Measurements from ENCODE around the gene ROBO2.

- TF ChIP-seq CTCF (IDR thresholded peaks at IDR 0.05 in 8 of 11, conservative IDR thresholded peaks at IDR 0.05 in 3 of 11) = no peak
- TF ChIP-seq POLR2A (IDR thresholded peaks at IDR 0.05) = no peak
Measured at GRCh38 chr3:77189258-77189657, 149.4 kb downstream of the ROBO2 start.
